Activated naive CD8-positive, alpha-beta T cell (primary cell): ENCODE measurements around the gene RASSF7.

Source experiments
- H3K27ac Mint-ChIP-seq: one replicate; pipeline ENCODE4 v1.8.0; 2021; ENCODE audit warnings: mixed read lengths
- H3K27me3 Mint-ChIP-seq: one replicate; pipeline ENCODE4 v1.8.0; 2021; ENCODE audit warnings: mixed read lengths
- H3K36me3 Mint-ChIP-seq: one replicate; pipeline ENCODE4 v1.8.0; 2021; ENCODE audit warnings: mixed read lengths
- H3K4me1 Mint-ChIP-seq: one replicate; pipeline ENCODE4 v1.8.0; 2021; ENCODE audit warnings: low read depth, mixed read lengths
- H3K4me3 Mint-ChIP-seq: one replicate; pipeline ENCODE4 v1.8.0; 2021; ENCODE audit warnings: mild to moderate bottlenecking, mixed read lengths
- H3K9me3 Mint-ChIP-seq: one replicate; pipeline ENCODE4 v1.8.0; 2021; ENCODE audit warnings: low read depth, mixed read lengths

The RASSF7 gene

GRCh38 chr11:611001-611996 is 50.5 kb downstream of the RASSF7 start:
- Mint-ChIP-seq H3K27me3 (no peaks in the 10 kb centered on the region), H3K27ac (no peak overlapping the region), H3K4me1 (peaks cover 11% of the 10 kb centered on the region), H3K4me3 (no peak overlapping the region), H3K9me3 (no peaks in the 10 kb centered on the region), H3K36me3 (no peaks in the 10 kb centered on the region)

GRCh38 chr11:612201-612960 is 51.6 kb downstream of the RASSF7 start:
- H3K36me3 Mint-ChIP-seq: no peaks in the 10 kb centered on the region
- H3K27ac Mint-ChIP-seq: peak overlapping the region; percentile 50
- H3K4me1 Mint-ChIP-seq: peaks cover 11% of the 10 kb centered on the region
- H3K9me3 Mint-ChIP-seq: no peaks in the 10 kb centered on the region
- H3K27me3 Mint-ChIP-seq: no peaks in the 10 kb centered on the region
- H3K4me3 Mint-ChIP-seq: no peak overlapping the region

- H3K4me3 Mint-ChIP-seq: no peak overlapping the region
- H3K36me3 Mint-ChIP-seq: no peaks in the 10 kb centered on the region
- no peak overlapping the region for H3K27ac Mint-ChIP-seq
- H3K4me1 Mint-ChIP-seq: peaks cover 11% of the 10 kb centered on the region
- no peaks in the 10 kb centered on the region for H3K27me3 Mint-ChIP-seq
- no peaks in the 10 kb centered on the region for H3K9me3 Mint-ChIP-seq
Observed at GRCh38 chr11:612961-613300, 52.2 kb downstream of the RASSF7 start.

GRCh38 chr11:613369-613968 is 52.7 kb downstream of the RASSF7 start:
- Mint-ChIP-seq H3K27ac (no peak overlapping the region), H3K9me3 (no peaks in the 10 kb centered on the region), H3K27me3 (no peaks in the 10 kb centered on the region), H3K4me3 (no peak overlapping the region), H3K4me1 (peaks cover 11% of the 10 kb centered on the region), H3K36me3 (no peaks in the 10 kb centered on the region)
